ENCODE measurements around the gene PPP2R3B.
"Not testable (repeated sequence)": the region's sequence is repeated elsewhere in the genome, so short reads cannot be mapped to it uniquely, and the experiment has no call there.

Gene PPP2R3B

DNA sequence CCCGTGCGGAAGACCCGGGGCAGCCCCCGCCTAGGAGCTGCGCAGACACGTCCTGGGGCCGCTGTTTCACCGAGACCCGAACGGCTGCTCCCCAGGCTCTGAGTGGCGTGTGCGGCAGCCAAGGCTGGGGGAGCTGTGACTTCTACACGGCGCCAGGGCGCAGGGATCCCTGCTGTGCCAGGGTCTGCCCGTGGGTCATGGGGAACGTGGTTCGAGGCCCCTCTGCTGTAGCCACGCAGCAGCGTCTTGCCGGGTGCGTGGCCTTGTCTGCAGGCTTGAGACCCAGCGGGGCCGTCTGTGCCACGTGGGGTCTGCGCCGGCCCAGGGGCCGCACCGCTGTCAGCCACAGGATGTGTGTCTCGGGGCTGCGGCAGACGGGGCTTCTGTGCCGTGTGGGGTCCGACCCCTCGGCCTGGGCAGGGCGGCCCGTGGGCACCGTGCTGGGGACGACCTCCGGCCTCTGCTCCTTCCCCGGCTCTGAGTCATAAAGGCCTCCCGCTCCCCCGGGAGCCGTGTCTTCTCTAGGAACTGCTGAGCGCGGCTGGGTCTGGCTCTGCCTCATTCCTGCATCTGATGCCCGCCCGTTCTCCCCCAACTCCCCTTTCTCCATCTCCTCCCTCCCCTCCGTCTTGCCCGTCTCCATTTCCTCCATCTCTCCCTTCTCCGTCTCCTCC lies 55.4 kb downstream of the PPP2R3B start:
- Histone ChIP-seq H3K27me3 (ENCODE audit: control insufficient read depth in 1 of 2, insufficient read depth in 2 of 2, low read length in 2 of 2) (peaks cover 0 to 22% of the 10 kb centered on the region in 2 donors), H3K4me3 (ENCODE audit: low read depth in 1 of 2, low read length in 2 of 2) (no peak overlapping the region), H3K27ac (ENCODE audit: low read depth, low read length) (no peak overlapping the region), H3K4me1 (ENCODE audit: insufficient read depth, low read length) (peaks cover 9% of the 10 kb centered on the region), H3K9ac (ENCODE audit: low read length) (no peak overlapping the region), H3K36me3 (ENCODE audit: insufficient read depth, low read length) (no peaks in the 10 kb centered on the region), H3K9me3 (ENCODE audit: low read length) (no peaks in the 10 kb centered on the region)

DNA sequence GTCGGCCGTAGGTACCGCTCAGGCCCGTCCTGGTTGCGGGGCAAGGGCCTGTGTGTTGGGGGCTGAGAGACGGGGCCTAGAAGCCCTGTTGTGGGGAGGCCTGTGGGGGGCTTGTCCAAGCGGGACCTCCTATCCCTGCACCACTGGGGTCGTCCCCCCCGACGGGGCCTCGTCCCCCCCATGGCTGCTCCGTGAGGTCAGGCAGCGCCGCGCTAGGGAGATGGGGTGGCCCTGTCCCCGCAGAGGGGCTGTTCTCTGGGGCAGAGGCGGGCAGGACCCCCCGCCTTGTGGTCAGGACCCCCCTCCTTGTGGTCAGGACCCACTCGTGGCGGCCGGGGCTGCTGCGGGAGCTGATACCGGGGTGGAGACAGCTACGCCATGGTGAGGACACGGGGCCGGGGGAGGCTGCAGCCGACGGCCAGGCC lies 56.0 kb downstream of the PPP2R3B start:
- Histone ChIP-seq H3K27me3 (ENCODE audit: control insufficient read depth in 1 of 2, insufficient read depth in 2 of 2, low read length in 2 of 2) (peaks cover 0 to 27% of the 10 kb centered on the region in 2 donors), H3K9me3 (ENCODE audit: low read length) (no peaks in the 10 kb centered on the region), H3K27ac (ENCODE audit: low read depth, low read length) (no peak overlapping the region), H3K36me3 (ENCODE audit: insufficient read depth, low read length) (no peaks in the 10 kb centered on the region), H3K4me1 (ENCODE audit: insufficient read depth, low read length) (peaks cover 9% of the 10 kb centered on the region), H3K9ac (ENCODE audit: low read length) (no peak overlapping the region), H3K4me3 (ENCODE audit: low read depth in 1 of 2, low read length in 2 of 2) (no peak overlapping the region)

DNA sequence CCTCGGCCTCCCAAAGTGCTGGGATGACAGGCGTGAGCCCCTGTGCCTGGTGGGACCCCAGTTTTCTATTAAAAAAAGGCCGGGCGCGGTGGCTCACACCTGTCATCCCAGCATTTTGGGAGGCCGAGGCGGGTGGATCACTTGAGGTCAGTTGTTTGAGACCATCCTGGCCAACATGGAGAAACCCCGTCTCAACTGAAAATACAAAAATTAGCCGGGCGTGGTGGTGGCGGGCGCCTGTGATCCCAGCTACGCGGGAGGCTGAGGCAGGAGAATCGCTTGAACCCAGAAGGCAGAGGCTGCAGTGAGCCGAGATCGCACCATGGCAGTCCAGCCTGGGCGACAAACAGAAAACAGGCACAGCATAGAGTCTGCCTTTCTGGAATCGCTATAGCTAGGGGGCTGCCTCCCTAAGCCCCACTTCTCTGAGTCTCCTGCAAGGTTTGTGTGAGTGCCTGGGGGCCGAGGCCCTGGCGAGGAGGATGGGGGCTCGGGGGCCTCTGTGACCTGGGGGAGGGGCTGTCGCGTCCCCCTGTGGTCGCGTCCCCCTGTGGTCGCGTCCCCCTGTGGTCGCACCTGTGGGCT lies 56.5 kb downstream of the PPP2R3B start:
- H3K4me1 ChIP-seq (ENCODE audit: insufficient read depth, low read length); H3K27ac ChIP-seq (ENCODE audit: low read depth, low read length); H3K9me3 ChIP-seq (ENCODE audit: low read length); H3K4me3 ChIP-seq (ENCODE audit: low read depth in 1 of 2, low read length in 2 of 2); H3K36me3 ChIP-seq (ENCODE audit: insufficient read depth, low read length); H3K9ac ChIP-seq (ENCODE audit: low read length): not testable (repeated sequence)
- H3K27me3 ChIP-seq (ENCODE audit: control insufficient read depth in 1 of 2, insufficient read depth in 2 of 2, low read length in 2 of 2), result peaks cover 0 to 29% of the 10 kb centered on the region in 2 donors

DNA sequence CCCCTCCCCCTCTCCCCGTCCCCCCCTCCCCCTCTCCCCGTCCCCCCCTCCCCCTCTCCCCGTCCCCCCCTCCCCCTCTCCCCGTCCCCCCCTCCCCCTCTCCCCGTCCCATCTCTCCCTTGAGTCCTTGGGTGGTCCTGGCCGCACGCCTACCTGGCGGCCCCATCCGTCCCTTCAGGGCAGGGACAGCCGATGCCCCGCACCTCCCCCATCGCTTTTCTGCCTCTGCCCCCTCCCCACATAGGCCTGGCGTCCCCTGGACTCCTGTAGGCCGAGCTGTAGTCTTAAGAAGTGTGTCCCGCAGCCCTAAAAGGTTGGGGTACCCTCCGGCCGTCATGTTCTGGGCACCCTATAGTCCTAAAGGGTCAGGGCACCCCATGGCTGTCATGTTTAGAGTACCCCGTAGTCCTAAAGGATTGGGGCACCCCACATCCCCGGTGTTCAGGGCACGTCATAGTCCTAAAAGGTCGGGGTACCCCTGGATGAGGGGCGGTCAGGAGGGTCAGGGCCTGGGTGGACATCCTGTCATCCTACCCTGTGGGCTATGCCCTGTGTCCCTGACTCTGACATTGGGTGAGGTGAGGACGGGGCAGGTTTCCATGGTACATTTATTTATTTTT lies 57.3 kb downstream of the PPP2R3B start:
- Histone ChIP-seq H3K4me3 (ENCODE audit: low read depth in 1 of 2, low read length in 2 of 2) (no peak overlapping the region), H3K9me3 (ENCODE audit: low read length) (no peaks in the 10 kb centered on the region), H3K27ac (ENCODE audit: low read depth, low read length) (no peak overlapping the region), H3K36me3 (ENCODE audit: insufficient read depth, low read length) (no peaks in the 10 kb centered on the region), H3K27me3 (ENCODE audit: control insufficient read depth in 1 of 2, insufficient read depth in 2 of 2, low read length in 2 of 2) (peaks cover 0 to 33% of the 10 kb centered on the region in 2 donors), H3K4me1 (ENCODE audit: insufficient read depth, low read length) (peaks cover 9% of the 10 kb centered on the region), H3K9ac (ENCODE audit: low read length) (no peak overlapping the region)

DNA sequence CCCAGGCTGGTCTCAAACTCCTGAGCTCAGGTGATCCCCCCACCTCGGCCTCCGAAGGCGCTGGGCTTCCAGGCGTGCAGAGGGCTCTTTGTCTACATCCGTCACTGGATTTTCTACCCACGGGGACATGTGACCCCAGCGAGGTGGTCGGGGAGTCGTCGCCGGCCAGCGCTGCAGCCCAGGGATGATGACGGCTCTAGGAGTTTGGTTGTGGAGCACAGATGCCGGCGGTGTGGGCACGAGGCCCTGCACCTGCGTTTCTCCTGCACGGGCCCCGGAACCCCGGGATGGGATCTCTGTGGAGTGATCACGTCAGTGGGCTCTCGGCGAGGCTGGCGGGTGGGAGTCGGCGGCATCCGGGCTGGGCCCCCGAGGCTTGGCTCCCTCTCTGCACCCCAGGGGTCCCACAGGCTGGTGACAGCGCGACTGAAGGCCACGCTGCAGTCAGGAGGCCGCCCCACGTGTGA lies 59.0 kb downstream of the PPP2R3B start:
- Histone ChIP-seq H3K36me3 (ENCODE audit: insufficient read depth, low read length) (no peaks in the 10 kb centered on the region), H3K4me3 (ENCODE audit: low read depth in 1 of 2, low read length in 2 of 2) (no peak overlapping the region), H3K4me1 (ENCODE audit: insufficient read depth, low read length) (peaks cover 9% of the 10 kb centered on the region), H3K9me3 (ENCODE audit: low read length) (no peaks in the 10 kb centered on the region), H3K27me3 (ENCODE audit: control insufficient read depth in 1 of 2, insufficient read depth in 2 of 2, low read length in 2 of 2) (peaks cover 11 to 43% of the 10 kb centered on the region in 2 donors), H3K9ac (ENCODE audit: low read length) (no peak overlapping the region), H3K27ac (ENCODE audit: low read depth, low read length) (no peak overlapping the region)

DNA sequence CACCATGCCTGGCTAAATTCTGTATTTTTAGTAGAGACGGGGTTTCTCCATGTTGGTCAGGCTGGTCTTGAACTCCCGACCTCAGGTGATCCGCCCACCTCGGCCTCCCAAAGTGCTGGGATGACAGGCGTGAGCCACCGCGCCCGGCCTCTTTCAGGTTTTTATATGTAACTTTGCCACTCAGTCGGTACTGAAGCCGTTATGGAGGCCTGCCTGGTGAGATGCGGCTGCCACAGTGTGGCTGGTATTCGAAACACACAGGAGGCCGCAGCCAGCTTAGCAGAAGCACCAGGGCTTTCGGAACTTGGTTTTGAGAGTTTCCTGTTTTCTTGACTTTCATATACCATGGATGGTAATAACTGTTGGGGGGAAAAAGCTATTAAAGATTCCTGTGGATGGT lies 62.0 kb downstream of the PPP2R3B start:
- Histone ChIP-seq H3K27me3 (ENCODE audit: control insufficient read depth in 1 of 2, insufficient read depth in 2 of 2, low read length in 2 of 2) (peaks cover 20 to 38% of the 10 kb centered on the region in 2 donors), H3K4me1 (ENCODE audit: insufficient read depth, low read length) (peaks cover 13% of the 10 kb centered on the region)
- not testable (repeated sequence) for H3K36me3 ChIP-seq (ENCODE audit: insufficient read depth, low read length); H3K9ac ChIP-seq (ENCODE audit: low read length); H3K9me3 ChIP-seq (ENCODE audit: low read length); H3K27ac ChIP-seq (ENCODE audit: low read depth, low read length); H3K4me3 ChIP-seq (ENCODE audit: low read depth in 1 of 2, low read length in 2 of 2)

DNA sequence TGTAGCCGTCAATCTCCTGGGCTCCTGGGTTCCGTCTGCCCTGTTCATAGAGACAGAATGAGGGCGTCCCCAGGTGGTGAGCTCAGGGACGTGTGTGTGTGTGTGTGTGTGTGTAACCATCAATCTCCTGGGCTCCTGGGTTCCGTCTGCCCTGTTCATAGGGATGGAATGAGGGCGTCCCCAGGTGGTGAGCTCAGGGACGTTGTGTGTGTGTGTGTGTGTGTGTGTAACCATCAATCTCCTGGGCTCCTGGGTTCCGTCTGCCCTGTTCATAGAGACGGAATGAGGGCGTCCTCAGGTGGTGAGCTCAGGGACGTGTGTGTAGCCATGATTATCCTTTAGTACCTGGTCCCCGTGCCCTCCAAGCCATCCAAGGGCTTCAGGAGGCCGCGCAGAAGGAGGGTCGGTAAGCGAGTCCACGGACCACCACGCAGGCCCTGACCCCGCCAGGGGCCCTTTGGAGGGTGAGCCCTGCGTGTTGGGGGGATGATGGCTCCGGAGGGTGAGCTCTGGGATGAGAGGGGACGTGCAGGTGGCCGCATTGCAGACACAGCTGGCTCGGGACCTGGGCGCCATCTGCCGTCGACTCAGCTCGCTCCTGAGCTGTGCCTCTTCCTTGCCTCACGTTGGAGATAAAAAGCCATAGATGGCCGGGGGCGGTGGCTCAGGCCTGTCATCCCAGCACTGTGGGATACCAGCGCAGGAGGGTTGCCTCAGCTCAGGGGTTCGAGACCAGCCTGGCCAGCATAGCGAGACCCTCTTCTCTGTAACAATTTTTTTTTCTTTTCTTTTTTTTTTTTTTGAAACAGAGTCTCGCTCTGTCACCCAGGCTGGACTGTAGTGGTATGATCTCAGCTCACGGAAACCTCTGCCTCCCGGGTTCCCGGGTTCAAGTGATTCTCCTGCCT lies 62.7 kb downstream of the PPP2R3B start:
- Histone ChIP-seq H3K9me3 (ENCODE audit: low read length) (no peaks in the 10 kb centered on the region), H3K4me1 (ENCODE audit: insufficient read depth, low read length) (peaks cover 15% of the 10 kb centered on the region), H3K36me3 (ENCODE audit: insufficient read depth, low read length) (no peaks in the 10 kb centered on the region), H3K9ac (ENCODE audit: low read length) (no peak overlapping the region), H3K27ac (ENCODE audit: low read depth, low read length) (no peak overlapping the region), H3K27me3 (ENCODE audit: control insufficient read depth in 1 of 2, insufficient read depth in 2 of 2, low read length in 2 of 2) (peaks cover 20 to 42% of the 10 kb centered on the region in 2 donors), H3K4me3 (ENCODE audit: low read depth in 1 of 2, low read length in 2 of 2) (no peak overlapping the region)

DNA sequence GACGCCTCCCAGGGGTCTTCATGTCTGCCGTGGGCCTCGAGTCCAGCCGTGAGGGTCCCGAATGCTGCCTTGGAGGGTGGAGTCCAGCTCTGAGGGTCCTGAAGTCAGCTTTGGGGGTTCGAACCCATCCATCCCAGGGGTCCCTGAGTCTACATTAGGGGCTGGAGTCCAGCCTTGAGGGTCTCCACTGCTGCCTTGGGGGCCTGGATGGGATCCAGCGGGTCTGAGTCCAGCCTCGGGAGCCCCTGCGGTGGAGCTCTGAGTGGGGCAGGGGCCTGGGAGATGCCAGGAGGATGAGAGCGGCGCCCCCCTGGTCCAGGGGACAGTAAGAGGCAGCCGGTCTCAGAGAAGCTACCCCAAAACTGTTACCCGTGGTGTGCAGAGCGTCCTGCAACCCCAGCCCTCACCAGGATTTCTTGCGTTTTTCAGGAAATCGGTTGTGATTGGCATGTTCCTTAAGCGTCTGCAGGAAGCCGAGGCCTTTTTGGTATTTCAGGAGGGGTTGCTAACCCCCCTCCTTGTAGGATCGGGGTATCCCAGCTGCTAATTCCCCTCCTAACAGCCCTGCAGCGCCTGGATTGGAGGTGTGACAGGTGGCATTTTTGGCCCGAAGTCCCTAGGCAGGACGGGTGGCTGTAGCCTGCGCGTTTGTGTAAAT lies 66.5 kb downstream of the PPP2R3B start:
- H3K9me3 ChIP-seq (ENCODE audit: low read length), result no peaks in the 10 kb centered on the region
- H3K9ac ChIP-seq (ENCODE audit: low read length), result peak overlapping the region; percentile 33
- peak overlapping the region; percentile 64 to 96 for H3K4me3 ChIP-seq (ENCODE audit: low read depth in 1 of 2, low read length in 2 of 2)
- no peak overlapping the region for H3K27ac ChIP-seq (ENCODE audit: low read depth, low read length)
- peaks cover 20 to 34% of the 10 kb centered on the region in 2 donors for H3K27me3 ChIP-seq (ENCODE audit: control insufficient read depth in 1 of 2, insufficient read depth in 2 of 2, low read length in 2 of 2)
- peaks cover 15% of the 10 kb centered on the region for H3K4me1 ChIP-seq (ENCODE audit: insufficient read depth, low read length)
- peaks cover 5% of the 10 kb centered on the region for H3K36me3 ChIP-seq (ENCODE audit: insufficient read depth, low read length)

DNA sequence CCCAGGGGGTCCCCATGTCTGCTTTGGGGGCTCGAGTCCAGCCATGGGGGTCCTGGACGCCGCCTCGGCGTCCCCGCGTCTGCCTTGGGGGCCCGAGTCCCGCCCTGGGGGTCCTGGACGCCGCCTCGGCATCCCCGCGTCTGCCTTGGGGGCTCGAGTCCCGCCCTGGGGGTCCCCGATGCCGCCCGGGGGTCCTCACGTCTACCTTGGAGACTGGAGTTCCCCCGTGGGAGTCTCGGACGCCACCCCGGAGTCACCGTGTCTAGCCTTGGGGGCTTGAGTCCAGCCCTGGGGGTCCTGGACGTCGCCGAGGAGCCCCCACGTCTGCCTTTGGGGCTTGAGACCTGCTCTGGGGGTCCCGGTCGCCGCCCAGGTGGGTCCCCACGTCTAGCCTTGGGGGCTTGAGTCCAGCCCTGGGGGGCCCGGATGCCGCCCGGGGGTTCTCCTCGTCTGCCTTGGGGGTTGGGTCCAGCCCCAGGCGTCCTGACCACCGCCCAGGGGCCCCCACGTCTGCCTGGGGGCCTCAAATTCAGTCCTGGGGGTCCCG lies 67.1 kb downstream of the PPP2R3B start:
- H3K27ac ChIP-seq (ENCODE audit: low read depth, low read length), result peak overlapping the region; percentile 78
- H3K27me3 ChIP-seq (ENCODE audit: control insufficient read depth in 1 of 2, insufficient read depth in 2 of 2, low read length in 2 of 2), result peaks cover 20 to 33% of the 10 kb centered on the region in 2 donors
- H3K4me1 ChIP-seq (ENCODE audit: insufficient read depth, low read length), result peaks cover 15% of the 10 kb centered on the region
- peak overlapping the region; percentile 64 to 96 for H3K4me3 ChIP-seq (ENCODE audit: low read depth in 1 of 2, low read length in 2 of 2)
- H3K9me3 ChIP-seq (ENCODE audit: low read length), result no peaks in the 10 kb centered on the region
- H3K36me3 ChIP-seq (ENCODE audit: insufficient read depth, low read length), result peaks cover 5% of the 10 kb centered on the region
- H3K9ac ChIP-seq (ENCODE audit: low read length), result peak overlapping the region; percentile 33

DNA sequence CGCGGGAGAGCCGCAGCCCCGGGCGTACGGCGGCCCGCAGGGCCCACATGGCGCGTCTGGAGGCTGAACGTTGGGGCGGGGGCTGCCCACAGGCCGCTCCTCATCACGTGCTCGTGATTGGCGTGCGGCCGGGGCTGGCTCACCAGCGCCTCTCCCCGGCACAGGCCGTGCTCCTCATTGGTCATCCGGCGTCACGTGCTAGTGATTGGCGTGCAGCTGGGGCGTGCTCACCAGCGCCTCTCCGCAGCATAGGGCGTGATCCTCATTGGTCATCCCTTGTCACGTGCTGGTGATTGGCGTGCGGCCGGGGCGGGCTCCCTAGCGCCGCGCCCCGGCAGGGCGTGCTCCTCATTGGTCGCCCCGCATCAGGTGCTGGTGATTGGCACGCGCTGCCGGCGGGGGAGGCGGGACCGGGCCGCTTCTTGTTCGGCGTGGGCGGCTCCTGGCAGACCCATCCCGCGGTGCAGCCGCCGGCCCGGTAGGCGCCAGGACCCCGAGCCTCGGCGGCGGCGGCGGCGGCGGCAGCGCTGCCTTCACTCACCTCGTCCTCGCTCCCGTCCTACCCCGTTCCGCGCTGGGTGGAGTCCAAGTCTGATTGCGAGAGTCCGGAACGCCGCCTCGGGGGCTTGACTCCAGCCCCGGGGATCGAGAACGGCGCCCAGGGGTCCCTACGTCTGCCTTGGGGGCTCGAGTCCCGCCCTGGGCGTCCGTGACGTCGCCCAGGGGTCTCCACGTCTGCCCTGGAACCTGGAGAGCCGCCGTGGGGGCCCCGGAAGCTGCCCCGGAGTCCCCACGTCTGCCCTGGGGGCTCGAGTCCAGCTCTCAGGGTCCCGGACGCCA lies 67.7 kb downstream of the PPP2R3B start, which contains the start of gene GTPBP6:
TSS of gene GTPBP6 (minus strand) at position 58 of the 840 bp plus-strand sequence. CDS start at position 49, 9 bp downstream.
- Histone ChIP-seq H3K9ac (ENCODE audit: low read length) (peak within 1 kb of the TSS; percentile 33), H3K9me3 (ENCODE audit: low read length) (no peaks in the 10 kb centered on the region), H3K36me3 (ENCODE audit: insufficient read depth, low read length) (peaks cover 5% of the 10 kb centered on the region), H3K27me3 (ENCODE audit: control insufficient read depth in 1 of 2, insufficient read depth in 2 of 2, low read length in 2 of 2) (peaks cover 16 to 26% of the 10 kb centered on the region in 2 donors), H3K4me1 (ENCODE audit: insufficient read depth, low read length) (peaks cover 15% of the 10 kb centered on the region), H3K27ac (ENCODE audit: low read depth, low read length) (peak within 1 kb of the TSS; percentile 85), H3K4me3 (ENCODE audit: low read depth in 1 of 2, low read length in 2 of 2) (peak within 1 kb of the TSS; percentile 64 to 96)
